ENCODE results near the gene ELK3. TPM values are rescaled to one million over a fixed set of nuclear protein-coding genes. Genes with fewer than 3 reads are reported as not detected.

Gene ELK3
- total and polyA plus RNA-seq, 2 experiments from 2014 or later = 5.5 to 8.3 TPM

- TF ChIP-seq, protein P1, sequence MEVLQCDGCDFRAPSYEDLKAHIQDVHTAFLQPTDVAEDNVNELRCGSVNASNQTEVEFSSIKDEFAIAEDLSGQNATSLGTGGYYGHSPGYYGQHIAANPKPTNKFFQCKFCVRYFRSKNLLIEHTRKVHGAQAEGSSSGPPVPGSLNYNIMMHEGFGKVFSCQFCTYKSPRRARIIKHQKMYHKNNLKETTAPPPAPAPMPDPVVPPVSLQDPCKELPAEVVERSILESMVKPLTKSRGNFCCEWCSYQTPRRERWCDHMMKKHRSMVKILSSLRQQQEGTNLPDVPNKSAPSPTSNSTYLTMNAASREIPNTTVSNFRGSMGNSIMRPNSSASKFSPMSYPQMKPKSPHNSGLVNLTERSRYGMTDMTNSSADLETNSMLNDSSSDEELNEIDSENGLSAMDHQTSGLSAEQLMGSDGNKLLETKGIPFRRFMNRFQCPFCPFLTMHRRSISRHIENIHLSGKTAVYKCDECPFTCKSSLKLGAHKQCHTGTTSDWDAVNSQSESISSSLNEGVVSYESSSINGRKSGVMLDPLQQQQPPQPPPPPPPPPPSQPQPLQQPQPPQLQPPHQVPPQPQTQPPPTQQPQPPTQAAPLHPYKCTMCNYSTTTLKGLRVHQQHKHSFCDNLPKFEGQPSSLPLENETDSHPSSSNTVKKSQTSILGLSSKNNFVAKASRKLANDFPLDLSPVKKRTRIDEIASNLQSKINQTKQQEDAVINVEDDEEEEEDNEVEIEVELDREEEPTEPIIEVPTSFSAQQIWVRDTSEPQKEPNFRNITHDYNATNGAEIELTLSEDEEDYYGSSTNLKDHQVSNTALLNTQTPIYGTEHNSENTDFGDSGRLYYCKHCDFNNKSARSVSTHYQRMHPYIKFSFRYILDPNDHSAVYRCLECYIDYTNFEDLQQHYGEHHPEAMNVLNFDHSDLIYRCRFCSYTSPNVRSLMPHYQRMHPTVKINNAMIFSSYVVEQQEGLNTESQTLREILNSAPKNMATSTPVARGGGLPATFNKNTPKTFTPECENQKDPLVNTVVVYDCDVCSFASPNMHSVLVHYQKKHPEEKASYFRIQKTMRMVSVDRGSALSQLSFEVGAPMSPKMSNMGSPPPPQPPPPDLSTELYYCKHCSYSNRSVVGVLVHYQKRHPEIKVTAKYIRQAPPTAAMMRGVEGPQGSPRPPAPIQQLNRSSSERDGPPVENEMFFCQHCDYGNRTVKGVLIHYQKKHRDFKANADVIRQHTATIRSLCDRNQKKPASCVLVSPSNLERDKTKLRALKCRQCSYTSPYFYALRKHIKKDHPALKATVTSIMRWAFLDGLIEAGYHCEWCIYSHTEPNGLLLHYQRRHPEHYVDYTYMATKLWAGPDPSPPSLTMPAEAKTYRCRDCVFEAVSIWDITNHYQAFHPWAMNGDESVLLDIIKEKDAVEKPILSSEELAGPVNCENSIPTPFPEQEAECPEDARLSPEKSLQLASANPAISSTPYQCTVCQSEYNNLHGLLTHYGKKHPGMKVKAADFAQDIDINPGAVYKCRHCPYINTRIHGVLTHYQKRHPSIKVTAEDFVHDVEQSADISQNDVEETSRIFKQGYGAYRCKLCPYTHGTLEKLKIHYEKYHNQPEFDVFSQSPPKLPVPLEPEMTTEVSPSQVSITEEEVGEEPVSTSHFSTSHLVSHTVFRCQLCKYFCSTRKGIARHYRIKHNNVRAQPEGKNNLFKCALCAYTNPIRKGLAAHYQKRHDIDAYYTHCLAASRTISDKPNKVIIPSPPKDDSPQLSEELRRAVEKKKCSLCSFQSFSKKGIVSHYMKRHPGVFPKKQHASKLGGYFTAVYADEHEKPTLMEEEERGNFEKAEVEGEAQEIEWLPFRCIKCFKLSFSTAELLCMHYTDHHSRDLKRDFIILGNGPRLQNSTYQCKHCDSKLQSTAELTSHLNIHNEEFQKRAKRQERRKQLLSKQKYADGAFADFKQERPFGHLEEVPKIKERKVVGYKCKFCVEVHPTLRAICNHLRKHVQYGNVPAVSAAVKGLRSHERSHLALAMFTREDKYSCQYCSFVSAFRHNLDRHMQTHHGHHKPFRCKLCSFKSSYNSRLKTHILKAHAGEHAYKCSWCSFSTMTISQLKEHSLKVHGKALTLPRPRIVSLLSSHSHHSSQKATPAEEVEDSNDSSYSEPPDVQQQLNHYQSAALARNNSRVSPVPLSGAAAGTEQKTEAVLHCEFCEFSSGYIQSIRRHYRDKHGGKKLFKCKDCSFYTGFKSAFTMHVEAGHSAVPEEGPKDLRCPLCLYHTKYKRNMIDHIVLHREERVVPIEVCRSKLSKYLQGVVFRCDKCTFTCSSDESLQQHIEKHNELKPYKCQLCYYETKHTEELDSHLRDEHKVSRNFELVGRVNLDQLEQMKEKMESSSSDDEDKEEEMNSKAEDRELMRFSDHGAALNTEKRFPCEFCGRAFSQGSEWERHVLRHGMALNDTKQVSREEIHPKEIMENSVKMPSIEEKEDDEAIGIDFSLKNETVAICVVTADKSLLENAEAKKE (CRISPR knock-in tag; IDR thresholded peaks at IDR 0.05) = no peak
- TF ChIP-seq JUNB (IDR thresholded peaks at IDR 0.05; ENCODE audit: unreplicated experiment) = no peak
Observed at GRCh38 chr12:96237465-96238077, 43.4 kb downstream of the ELK3 start (continued).

DNA sequence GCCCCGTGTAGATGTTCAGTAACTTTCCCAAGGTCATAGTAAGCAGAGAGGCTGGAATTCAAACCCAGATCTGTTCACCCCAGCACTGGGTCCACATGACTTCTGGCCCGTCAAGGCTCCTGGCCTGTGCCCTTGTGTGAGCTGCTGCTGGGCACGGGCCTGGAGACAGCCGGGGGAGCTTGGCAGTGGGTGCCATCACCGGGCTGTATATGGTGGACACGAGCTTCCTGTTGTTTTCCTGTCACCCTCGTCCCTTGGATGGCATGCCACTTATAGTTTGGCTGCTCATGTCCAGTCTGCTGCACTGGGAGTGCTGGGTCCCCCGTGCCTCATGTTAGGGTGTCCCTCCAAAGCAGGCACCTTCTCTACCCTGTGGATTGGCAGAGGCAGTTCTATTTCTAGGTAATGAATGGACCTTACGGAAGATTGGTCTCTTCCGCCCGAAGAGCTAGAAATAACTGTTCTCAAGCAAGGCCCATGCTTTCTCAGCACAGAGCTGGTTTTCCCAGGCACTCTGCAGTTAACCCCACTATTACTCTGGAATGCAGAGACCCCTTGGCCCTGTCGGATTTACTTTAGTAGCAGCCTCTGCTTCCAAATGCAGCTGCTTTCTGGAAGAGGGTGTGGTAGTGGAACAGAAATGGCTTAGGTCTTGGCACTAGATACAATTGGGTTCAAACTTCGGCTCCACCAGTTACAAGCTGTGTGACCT is 44.3 kb downstream of the ELK3 start:
- Mint-ChIP-seq H3K4me3 (no peak overlapping the region), H3K36me3 (ENCODE audit: low read depth) (no peaks in the 10 kb centered on the region), H3K27ac (no peak overlapping the region), H3K4me1 (peaks cover 9% of the 10 kb centered on the region), H3K9me3 (no peaks in the 10 kb centered on the region), H3K27me3 (ENCODE audit: insufficient read depth, low read depth, poor library complexity) (peaks cover 13% of the 10 kb centered on the region)
- Histone ChIP-seq H3K9me2 (ENCODE audit: insufficient read depth) (no peaks in the 10 kb centered on the region), H3K4me3 (no peak overlapping the region), H4K20me1 (replicated peaks; ENCODE audit: insufficient read depth) (peaks cover 4% of the 10 kb centered on the region; the same call in 1 of the 2 replicates), H3K4me2 (no peak overlapping the region), H3K27ac (ENCODE audit: low read depth) (no peak overlapping the region), H3K27me3 (ENCODE audit: insufficient read depth) (no peaks in the 10 kb centered on the region), H2AFZ (no peak overlapping the region), H3F3A (replicated peaks; ENCODE audit: low read depth) (no peaks in the 10 kb centered on the region), H3K79me2 (replicated peaks; ENCODE audit: insufficient read depth) (no peaks in the 10 kb centered on the region), H3K36me3 (ENCODE audit: insufficient read depth) (no peaks in the 10 kb centered on the region), H3K4me1 (ENCODE audit: insufficient read depth) (no peaks in the 10 kb centered on the region)
- no peak for ATAC-seq
- TF ChIP-seq ZNF114 (CRISPR knock-in tag; IDR thresholded peaks at IDR 0.05) = no peak
- TF ChIP-seq, protein P2, sequence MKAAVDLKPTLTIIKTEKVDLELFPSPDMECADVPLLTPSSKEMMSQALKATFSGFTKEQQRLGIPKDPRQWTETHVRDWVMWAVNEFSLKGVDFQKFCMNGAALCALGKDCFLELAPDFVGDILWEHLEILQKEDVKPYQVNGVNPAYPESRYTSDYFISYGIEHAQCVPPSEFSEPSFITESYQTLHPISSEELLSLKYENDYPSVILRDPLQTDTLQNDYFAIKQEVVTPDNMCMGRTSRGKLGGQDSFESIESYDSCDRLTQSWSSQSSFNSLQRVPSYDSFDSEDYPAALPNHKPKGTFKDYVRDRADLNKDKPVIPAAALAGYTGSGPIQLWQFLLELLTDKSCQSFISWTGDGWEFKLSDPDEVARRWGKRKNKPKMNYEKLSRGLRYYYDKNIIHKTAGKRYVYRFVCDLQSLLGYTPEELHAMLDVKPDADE (IDR thresholded peaks at IDR 0.05) = no peak
- TF ChIP-seq NANOG (IDR thresholded peaks at IDR 0.05; ENCODE audit: borderline replicate concordance) = no peak
- DNase-seq (ENCODE audit: low spot score) = no peak

All from GM23338 (cell line).